ENCODE results near the gene LRP2.

Gene LRP2

DNA sequence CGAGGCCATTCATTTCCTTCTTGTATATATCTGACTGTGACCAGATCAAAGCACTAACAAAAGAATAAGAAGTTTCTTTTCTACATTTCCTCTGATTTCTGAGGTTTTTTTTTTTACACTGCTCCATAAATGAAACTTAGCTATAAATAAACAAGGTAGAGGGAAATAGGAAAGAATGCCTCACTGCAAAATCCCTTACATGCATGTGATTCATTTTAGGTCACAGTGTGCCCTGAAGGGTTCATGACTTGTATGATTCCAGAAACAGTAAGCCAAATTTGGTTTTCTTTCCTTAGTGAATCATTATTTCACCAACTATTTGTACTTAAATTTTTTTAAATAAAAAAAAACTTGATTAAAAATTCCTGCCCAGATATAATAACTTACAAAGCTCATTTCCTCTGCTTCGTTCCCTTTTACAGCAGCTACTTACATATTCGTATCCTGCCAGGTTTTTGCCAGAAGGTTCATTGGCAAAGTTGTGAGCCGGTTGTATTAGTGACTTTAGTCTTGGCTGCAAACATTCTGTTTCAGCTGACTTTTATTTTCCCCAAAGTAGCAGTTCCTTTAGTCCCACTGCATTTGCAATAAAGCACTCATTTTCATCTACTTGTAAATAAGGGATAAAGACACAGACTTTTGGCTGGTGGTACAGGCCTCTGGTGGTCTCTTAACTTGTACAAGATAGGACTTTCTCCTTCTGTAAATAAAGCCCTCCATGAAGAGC is 58.6 kb downstream of the LRP2 start:
- H3K9me3 ChIP-seq (ENCODE audit: low read length): peaks cover 8% of the 10 kb centered on the region
- no peaks in the 10 kb centered on the region for H3K27me3 ChIP-seq (ENCODE audit: insufficient read depth, low read length)
- no peak overlapping the region for H3K4me3 ChIP-seq (ENCODE audit: low read length)
- no peak overlapping the region for H2AFZ ChIP-seq (ENCODE audit: low read depth, low read length)
- peaks cover 32% of the 10 kb centered on the region for H3K36me3 ChIP-seq (ENCODE audit: insufficient read depth, low read length)
- H3K4me1 ChIP-seq (ENCODE audit: insufficient read depth, low read length): peaks cover 30% of the 10 kb centered on the region

DNA sequence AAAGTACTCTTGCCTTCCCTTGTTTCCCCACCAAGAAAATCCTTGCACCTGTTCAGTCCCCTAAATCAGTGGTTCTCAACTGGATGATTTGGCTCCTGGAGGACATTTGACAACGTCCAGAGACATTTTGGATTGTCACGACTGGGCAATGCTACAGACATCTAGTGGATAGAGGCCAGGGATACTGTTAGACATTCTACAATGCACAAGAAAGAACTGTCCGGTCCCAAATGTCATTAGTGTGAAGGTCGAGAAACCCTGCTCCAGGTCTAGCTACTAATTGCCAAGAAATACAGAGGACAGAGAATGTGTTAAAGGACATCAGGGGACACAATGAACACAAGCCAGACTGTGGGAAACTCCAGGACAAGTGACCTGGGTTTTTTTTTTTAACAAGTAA is 60.0 kb downstream of the LRP2 start:
- Histone ChIP-seq H3K4me1 (ENCODE audit: insufficient read depth, low read length) (peaks cover 30% of the 10 kb centered on the region), H3K36me3 (ENCODE audit: insufficient read depth, low read length) (peaks cover 27% of the 10 kb centered on the region), H3K27me3 (ENCODE audit: insufficient read depth, low read length) (no peaks in the 10 kb centered on the region), H3K4me3 (ENCODE audit: low read length) (no peak overlapping the region), H2AFZ (ENCODE audit: low read depth, low read length) (no peak overlapping the region), H3K9me3 (ENCODE audit: low read length) (peaks cover 8% of the 10 kb centered on the region)

DNA sequence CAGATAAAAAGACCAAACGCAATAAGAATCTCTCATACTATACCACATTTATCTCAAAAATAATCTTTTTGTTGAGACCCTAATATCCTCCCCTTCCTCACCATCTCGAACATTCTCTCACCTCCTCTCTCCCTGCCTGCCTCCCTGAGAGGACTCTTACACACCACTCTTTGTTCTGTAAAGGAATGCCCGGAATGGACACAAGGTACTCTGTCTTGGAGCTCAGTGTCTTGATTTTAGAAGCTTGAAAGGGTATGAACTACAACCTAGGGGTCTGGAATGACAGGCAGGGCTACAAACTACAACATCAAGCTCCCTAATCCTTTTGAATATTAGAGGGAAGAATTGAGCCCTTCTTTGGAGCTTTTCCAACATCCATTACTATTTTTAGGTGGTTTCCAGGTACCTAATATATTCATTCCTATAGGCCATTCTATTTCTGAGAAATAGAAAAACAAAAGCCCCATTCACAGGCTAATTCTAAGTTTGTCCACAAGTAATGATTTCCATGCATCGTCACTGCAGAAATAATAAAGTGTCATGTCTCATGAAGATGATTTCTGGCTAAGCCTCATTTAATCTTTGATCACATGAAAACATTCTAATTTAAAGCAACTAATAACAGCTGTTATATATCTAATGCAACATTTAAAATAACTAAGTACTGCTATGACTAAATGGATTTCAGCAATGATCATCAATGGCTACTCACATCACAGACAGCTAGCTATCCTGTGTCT is 60.6 kb downstream of the LRP2 start:
- H3K36me3 ChIP-seq (ENCODE audit: insufficient read depth, low read length): peaks cover 21% of the 10 kb centered on the region
- no peak overlapping the region for H2AFZ ChIP-seq (ENCODE audit: low read depth, low read length)
- H3K9me3 ChIP-seq (ENCODE audit: low read length): peaks cover 6% of the 10 kb centered on the region
- H3K4me3 ChIP-seq (ENCODE audit: low read length): no peak overlapping the region
- peaks cover 30% of the 10 kb centered on the region for H3K4me1 ChIP-seq (ENCODE audit: insufficient read depth, low read length)
- H3K27me3 ChIP-seq (ENCODE audit: insufficient read depth, low read length): no peaks in the 10 kb centered on the region

DNA sequence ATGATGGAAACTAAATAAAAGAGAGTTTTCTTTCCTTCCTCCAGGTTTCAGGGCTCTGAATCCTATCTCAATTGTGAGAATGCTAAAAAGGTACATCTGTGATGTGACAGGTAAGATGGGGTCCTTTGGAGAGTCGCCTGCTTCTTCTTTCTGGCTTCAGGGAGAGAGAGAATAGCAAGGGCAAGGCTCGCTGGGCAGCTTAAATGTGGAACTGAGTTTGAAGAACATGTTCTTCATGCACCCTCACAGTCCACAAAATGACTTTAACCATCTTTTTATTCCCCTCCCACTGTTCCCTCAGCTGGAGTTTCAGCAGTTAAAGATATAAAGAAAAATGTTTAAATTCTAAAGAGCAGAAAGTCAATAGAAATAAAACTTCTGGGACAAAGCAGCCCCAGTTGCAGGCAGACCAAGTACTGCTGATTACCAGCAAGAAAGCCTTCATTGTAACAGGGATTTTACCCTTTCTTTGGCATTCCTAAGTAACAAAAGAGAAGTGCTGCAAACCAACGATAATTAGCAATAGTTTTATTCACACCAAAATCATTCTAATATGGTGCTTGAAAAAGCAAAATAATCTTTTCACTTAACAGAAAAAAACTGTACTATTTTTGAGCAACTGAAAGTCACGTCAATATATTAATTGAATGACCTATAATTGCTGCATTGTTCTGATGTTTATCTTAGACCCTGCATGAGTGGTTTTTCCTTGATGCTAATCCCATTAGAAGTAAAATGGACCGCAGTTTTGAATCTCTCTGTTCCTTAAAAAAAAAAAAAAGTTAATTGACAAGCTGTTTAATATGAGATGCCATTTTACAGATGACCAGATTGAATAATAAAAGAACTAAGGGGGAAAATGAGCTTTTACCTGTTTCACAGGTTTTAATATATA is 61.5 kb downstream of the LRP2 start:
- no peaks in the 10 kb centered on the region for H3K27me3 ChIP-seq (ENCODE audit: insufficient read depth, low read length)
- H3K4me1 ChIP-seq (ENCODE audit: insufficient read depth, low read length): peaks cover 30% of the 10 kb centered on the region
- peaks cover 6% of the 10 kb centered on the region for H3K9me3 ChIP-seq (ENCODE audit: low read length)
- H3K4me3 ChIP-seq (ENCODE audit: low read length): no peak overlapping the region
- H3K36me3 ChIP-seq (ENCODE audit: insufficient read depth, low read length): peaks cover 14% of the 10 kb centered on the region
- H2AFZ ChIP-seq (ENCODE audit: low read depth, low read length): no peak overlapping the region

DNA sequence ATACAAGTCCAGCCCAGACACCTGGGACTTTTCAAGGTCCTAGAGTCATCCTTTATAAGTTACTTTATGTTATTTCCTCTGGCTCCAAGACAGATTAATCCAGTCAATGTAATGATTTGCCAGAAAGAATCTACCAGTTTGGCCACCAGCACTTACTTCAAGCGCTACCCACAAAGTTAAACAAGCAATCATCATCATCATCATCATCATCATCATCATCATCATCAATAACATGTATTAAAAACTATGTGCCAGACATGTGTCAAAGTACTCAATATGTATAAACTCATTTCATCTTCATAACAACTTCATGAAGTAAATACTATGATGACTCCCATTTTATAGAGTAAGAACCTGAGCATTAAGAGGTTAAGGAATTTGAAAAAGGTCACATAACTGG is 64.3 kb downstream of the LRP2 start:
- Histone ChIP-seq H3K36me3 (ENCODE audit: insufficient read depth, low read length) (peaks cover 21% of the 10 kb centered on the region), H3K4me1 (ENCODE audit: insufficient read depth, low read length) (peaks cover 24% of the 10 kb centered on the region), H3K27me3 (ENCODE audit: insufficient read depth, low read length) (no peaks in the 10 kb centered on the region), H3K9me3 (ENCODE audit: low read length) (peaks cover 2% of the 10 kb centered on the region), H3K4me3 (ENCODE audit: low read length) (no peak overlapping the region), H2AFZ (ENCODE audit: low read depth, low read length) (no peak overlapping the region)

DNA sequence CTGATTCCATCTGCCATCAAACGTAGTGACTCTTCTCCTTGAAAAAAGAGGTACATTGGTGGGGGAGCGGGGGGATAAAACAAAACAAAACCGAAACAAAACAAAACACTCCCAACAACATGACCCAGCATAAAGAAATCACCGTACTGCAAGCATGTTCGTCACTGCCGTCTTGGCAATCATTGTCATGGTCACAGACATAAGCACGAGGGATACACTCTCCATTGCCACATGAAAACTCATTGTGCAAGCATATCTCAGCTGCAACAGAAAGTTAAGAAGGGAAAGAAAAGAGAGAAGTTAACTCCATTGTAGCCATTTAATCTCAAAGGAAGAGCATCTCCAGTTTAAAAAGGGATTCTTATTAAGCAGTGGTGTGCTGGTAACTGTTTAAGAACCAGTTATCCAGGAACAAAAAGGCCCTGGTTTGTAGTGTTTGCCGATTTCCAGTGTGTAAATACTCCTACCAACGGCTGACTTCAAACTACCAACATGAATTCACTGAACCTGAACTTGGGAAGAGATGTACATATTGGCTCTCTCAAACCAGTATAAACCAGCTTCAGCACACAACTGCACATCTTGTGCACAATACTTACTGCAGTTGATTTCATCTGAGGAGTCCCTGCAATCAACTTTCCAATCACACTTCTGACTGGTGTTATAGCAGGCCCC is 68.2 kb downstream of the LRP2 start:
- Histone ChIP-seq H3K36me3 (ENCODE audit: insufficient read depth, low read length) (peaks cover 53% of the 10 kb centered on the region), H3K4me1 (ENCODE audit: insufficient read depth, low read length) (no peaks in the 10 kb centered on the region), H3K27me3 (ENCODE audit: insufficient read depth, low read length) (no peaks in the 10 kb centered on the region), H3K4me3 (ENCODE audit: low read length) (no peak overlapping the region), H3K9me3 (ENCODE audit: low read length) (peaks cover 2% of the 10 kb centered on the region), H2AFZ (ENCODE audit: low read depth, low read length) (no peak overlapping the region)

DNA sequence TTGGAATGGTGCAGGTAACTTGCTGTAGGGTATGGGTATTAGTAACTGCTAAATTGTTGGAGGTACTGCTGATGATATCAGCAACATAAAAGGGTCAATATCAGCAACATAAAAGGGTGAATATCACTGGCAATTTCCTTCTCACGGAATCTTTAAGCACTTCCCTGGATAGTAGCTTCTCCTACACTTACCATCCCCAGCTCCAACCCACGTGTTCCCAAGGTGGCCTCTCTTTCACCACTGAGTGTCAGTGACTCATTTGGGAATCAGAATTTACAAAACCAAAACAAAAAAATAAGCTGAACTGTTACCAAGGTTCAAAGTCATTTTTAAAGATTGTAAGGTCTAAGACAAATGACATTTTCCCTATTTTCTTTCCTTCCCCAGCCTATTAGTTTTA is 70.8 kb downstream of the LRP2 start:
- no peak overlapping the region for H3K4me3 ChIP-seq (ENCODE audit: low read length)
- H3K27me3 ChIP-seq (ENCODE audit: insufficient read depth, low read length): no peaks in the 10 kb centered on the region
- H2AFZ ChIP-seq (ENCODE audit: low read depth, low read length): no peak overlapping the region
- peaks cover 2% of the 10 kb centered on the region for H3K9me3 ChIP-seq (ENCODE audit: low read length)
- H3K36me3 ChIP-seq (ENCODE audit: insufficient read depth, low read length): peaks cover 66% of the 10 kb centered on the region
- peaks cover 18% of the 10 kb centered on the region for H3K4me1 ChIP-seq (ENCODE audit: insufficient read depth, low read length)

DNA sequence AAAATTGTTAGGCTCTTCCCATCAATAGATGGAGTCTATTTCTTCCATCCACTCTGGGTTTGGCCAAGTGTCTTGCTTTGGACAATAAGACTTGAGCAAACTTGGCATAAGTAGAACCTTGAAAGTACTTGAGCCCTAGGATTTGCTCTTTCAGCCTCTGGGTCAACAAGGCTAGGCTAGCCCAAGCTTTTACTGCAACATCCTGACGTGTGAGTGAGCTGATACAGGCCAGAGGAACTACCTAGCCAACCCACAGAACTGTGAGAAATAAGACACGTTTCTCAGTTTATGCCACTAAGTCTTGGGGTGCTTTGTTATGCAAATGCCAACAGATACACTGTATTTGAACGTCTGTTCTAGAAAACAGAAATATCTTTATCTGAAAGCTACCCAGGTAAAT is 71.9 kb downstream of the LRP2 start:
- Histone ChIP-seq H3K4me3 (ENCODE audit: low read length) (no peak overlapping the region), H3K27me3 (ENCODE audit: insufficient read depth, low read length) (no peaks in the 10 kb centered on the region), H3K36me3 (ENCODE audit: insufficient read depth, low read length) (peaks cover 65% of the 10 kb centered on the region), H3K4me1 (ENCODE audit: insufficient read depth, low read length) (peaks cover 26% of the 10 kb centered on the region), H3K9me3 (ENCODE audit: low read length) (peaks cover 2% of the 10 kb centered on the region), H2AFZ (ENCODE audit: low read depth, low read length) (no peak overlapping the region)

DNA sequence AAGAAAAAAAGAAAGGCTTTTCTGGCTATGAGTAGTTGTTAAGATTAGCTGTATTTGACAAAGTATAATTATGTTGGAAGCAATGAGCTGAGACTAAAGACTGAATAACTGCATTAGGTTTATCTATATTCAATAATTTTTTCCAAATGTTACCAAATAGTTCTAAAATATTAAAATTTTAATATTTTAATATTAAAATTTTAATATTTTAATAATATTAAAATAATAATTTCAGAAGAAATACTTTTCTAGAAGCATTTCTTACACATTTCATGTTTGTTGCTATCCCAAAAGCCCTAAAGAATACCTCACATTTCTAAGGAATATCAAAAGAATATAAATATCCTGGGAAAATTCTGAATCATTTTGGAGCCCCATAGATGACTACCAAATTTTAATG is 74.7 kb downstream of the LRP2 start:
- Histone ChIP-seq H2AFZ (ENCODE audit: low read depth, low read length) (no peak overlapping the region), H3K9me3 (ENCODE audit: low read length) (no peaks in the 10 kb centered on the region), H3K4me1 (ENCODE audit: insufficient read depth, low read length) (peaks cover 38% of the 10 kb centered on the region), H3K27me3 (ENCODE audit: insufficient read depth, low read length) (no peaks in the 10 kb centered on the region), H3K4me3 (ENCODE audit: low read length) (no peak overlapping the region), H3K36me3 (ENCODE audit: insufficient read depth, low read length) (peaks cover 53% of the 10 kb centered on the region)

DNA sequence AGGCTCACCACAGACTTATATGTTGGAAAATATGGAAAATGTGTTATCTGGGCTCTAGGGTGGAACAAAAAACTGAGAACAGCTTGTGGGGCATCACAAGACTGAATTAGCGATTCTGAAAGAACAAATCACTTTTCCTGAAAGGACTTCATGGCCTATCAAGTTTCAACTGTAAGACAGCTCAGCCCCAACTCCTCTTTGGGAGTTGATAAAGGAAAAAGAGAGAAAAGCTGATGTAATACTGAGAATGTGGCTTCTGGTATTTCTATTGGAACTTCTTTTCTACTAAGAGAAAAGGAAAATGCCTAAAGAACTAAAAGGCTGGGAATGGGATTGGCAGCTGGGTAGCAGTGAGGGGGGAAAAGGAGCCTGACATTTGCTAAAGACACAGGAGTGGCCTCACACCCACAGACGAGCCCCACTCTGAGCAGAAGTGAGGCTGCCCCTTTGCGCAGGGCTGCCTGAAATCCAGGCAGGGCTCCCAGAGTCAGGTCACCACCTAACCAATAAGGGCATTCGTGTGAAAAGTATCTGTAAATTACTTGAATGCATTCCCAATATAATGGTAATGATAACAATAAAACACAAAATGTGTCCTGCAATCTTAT is 75.6 kb downstream of the LRP2 start:
- H3K4me3 ChIP-seq (ENCODE audit: low read length): no peak overlapping the region
- no peaks in the 10 kb centered on the region for H3K9me3 ChIP-seq (ENCODE audit: low read length)
- H3K27me3 ChIP-seq (ENCODE audit: insufficient read depth, low read length): no peaks in the 10 kb centered on the region
- peaks cover 54% of the 10 kb centered on the region for H3K36me3 ChIP-seq (ENCODE audit: insufficient read depth, low read length)
- H3K4me1 ChIP-seq (ENCODE audit: insufficient read depth, low read length): peaks cover 38% of the 10 kb centered on the region
- H2AFZ ChIP-seq (ENCODE audit: low read depth, low read length): no peak overlapping the region

DNA sequence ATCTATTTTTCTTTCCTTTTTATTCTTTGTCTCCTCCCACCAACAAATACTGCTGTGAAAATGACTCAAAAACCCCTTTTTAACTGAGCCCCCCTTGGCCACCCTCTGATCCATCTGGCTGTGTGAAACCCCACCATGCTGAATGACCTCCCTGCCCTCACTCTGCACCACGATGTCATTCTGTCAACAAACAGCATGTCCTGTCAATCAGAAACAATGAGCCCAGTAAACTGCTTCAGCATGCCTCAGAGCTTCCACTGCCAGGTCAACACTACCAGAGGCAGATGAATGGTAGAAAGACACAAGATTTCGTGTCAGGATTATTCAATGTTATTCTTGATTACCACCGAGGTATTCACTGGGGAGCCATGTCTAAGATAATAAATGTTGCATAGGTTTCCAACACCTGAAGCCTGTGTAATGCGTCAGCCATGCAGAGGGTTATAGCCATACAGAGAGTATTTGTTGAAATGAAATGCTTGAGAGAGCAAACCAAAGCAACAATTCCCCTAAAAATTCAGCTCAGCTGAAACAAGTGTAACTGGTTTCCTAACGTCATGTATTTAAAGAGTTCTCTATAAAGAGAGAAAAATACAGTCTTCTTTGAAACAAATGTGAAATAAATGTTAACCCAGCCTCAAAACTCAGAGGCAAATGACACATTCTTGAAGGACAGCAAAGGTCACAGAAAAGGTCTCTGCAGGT is 76.7 kb downstream of the LRP2 start:
- Histone ChIP-seq H3K4me3 (ENCODE audit: low read length) (no peak overlapping the region), H3K9me3 (ENCODE audit: low read length) (no peaks in the 10 kb centered on the region), H3K36me3 (ENCODE audit: insufficient read depth, low read length) (peaks cover 47% of the 10 kb centered on the region), H3K4me1 (ENCODE audit: insufficient read depth, low read length) (peaks cover 38% of the 10 kb centered on the region), H3K27me3 (ENCODE audit: insufficient read depth, low read length) (no peaks in the 10 kb centered on the region), H2AFZ (ENCODE audit: low read depth, low read length) (no peak overlapping the region)

DNA sequence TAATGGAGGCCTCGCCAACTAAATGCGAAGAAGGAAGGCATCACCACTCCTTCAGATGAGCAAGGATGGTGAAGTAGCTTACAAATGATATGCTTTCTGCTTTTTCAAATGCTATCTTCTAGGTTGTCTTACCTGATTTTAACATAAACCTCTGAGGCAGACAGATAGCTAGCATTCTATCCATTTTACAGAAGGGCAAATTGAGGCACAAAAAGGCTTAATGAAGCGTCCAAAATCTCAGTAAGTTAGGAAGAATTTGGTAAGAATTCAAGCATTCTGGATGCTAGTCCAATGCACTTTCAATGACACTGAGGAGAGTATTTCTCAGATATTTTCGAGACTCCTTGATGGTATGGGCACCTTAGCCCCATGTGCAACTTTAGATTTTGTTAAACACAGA is 81.8 kb downstream of the LRP2 start:
- no peaks in the 10 kb centered on the region for H3K27me3 ChIP-seq (ENCODE audit: insufficient read depth, low read length)
- peaks cover 60% of the 10 kb centered on the region for H3K36me3 ChIP-seq (ENCODE audit: insufficient read depth, low read length)
- H3K4me3 ChIP-seq (ENCODE audit: low read length): no peak overlapping the region
- peaks cover 12% of the 10 kb centered on the region for H3K4me1 ChIP-seq (ENCODE audit: insufficient read depth, low read length)
- no peak overlapping the region for H2AFZ ChIP-seq (ENCODE audit: low read depth, low read length)
- no peaks in the 10 kb centered on the region for H3K9me3 ChIP-seq (ENCODE audit: low read length)
